SK-N-SH (cell line): Measurements from ENCODE around the gene CCR8. TPM values are rescaled to one million over a fixed set of nuclear protein-coding genes. Genes with fewer than 3 reads are reported as not detected.

Experiments
- CTCF ChIA-PET: fragments of 300-600, 350-600 bp; formaldehyde crosslinking; extraction: SDS; loops from one replicate; lab custom pipeline; 2021; lab: Yijun Ruan, JAX
- POLR2A ChIA-PET: fragments of 350-600 bp; sonication (Branson Sonifier 250); formaldehyde crosslinking; extraction: SDS; loops from one replicate; lab custom pipeline; 2020; ENCODE audit warnings: antibody characterized with exemption, inconsistent platforms; lab: Yijun Ruan, JAX
- DNase-seq: peaks from one replicate; pipeline ENCODE4 v3.0.0; 2012
- H2AFZ ChIP-seq: fragments of 200-600 bp; sonication (generic); 2 replicates; pipeline ENCODE4 v1.8.1; 2016; ENCODE audit warnings: antibody characterized with exemption, mild to moderate bottlenecking, low read depth
- H3F3A ChIP-seq: fragments of 200-600 bp; sonication (generic); replicated peaks from 2 replicates; pipeline ENCODE3; 2016; ENCODE audit warnings: antibody characterized with exemption, mild to moderate bottlenecking; ENCODE audit not compliant: insufficient read depth
- H3K27ac ChIP-seq, 2 experiments: fragments of 200-500 bp in 1 of 2; fragments of 200-600 bp in 1 of 2; sonication (Bioruptor generic) in 1 of 2; sonication (generic), shearing (Covaris generic) in 1 of 2; 2 replicates each; pipeline versions ENCODE4 v1.5.1 to v1.6.1; 2014 to 2016; ENCODE audit warnings: low read depth in 2 of 2, inconsistent platforms in 1 of 2, low read length in 1 of 2, mild to moderate bottlenecking in 1 of 2, mixed read lengths in 1 of 2
- H3K27me3 ChIP-seq: fragments of 200-600 bp; sonication (generic), shearing (Covaris generic); 2 replicates; pipeline ENCODE4 v1.6.1; 2016; ENCODE audit warnings: mixed run types; ENCODE audit not compliant: insufficient read depth
- H3K36me3 ChIP-seq, 2 experiments: fragments of 200-500 bp in 1 of 2; fragments of 200-600 bp in 1 of 2; sonication (Bioruptor generic) in 1 of 2; sonication (generic) in 1 of 2; replicated peaks in 1 of 2; 2 replicates each; pipeline versions ENCODE3 to v1.5.1; 2014 to 2016; ENCODE audit warnings: low read length in 1 of 2, mild to moderate bottlenecking in 1 of 2; ENCODE audit not compliant: insufficient read depth in 2 of 2, control insufficient read depth in 1 of 2
- H3K4me1 ChIP-seq, 2 experiments: fragments of 200-500 bp in 1 of 2; fragments of 200-600 bp in 1 of 2; sonication (Bioruptor generic) in 1 of 2; sonication (generic), shearing (Covaris generic) in 1 of 2; 2 replicates each; pipeline versions ENCODE4 v1.5.1 to v1.6.1; 2014 to 2016; ENCODE audit warnings: low read depth in 1 of 2, low read length in 1 of 2, mixed run types in 1 of 2; ENCODE audit not compliant: insufficient read depth in 2 of 2, control insufficient read depth in 1 of 2
- H3K4me2 ChIP-seq: fragments of 200-600 bp; sonication (generic), shearing (Covaris generic); 2 replicates; pipeline ENCODE4 v1.6.1; 2017; ENCODE audit warnings: mixed run types
- H3K4me3 ChIP-seq, 2 experiments: fragments of 200-500 bp in 1 of 2; fragments of 200-600 bp in 1 of 2; sonication (Bioruptor generic) in 1 of 2; sonication (generic), shearing (Covaris generic) in 1 of 2; 2 replicates each; pipeline versions ENCODE4 v1.5.1 to v1.8.1; 2014 to 2016; ENCODE audit warnings: low read depth in 2 of 2, inconsistent platforms in 1 of 2, low read length in 1 of 2, mild to moderate bottlenecking in 1 of 2, mixed read lengths in 1 of 2, moderate library complexity in 1 of 2
- H3K79me2 ChIP-seq: fragments of 200-600 bp; sonication (generic); 2 replicates; pipeline ENCODE4 v1.8.1; 2017; ENCODE audit warnings: mild to moderate bottlenecking; ENCODE audit not compliant: insufficient read depth
- H3K9ac ChIP-seq: fragments of 200-600 bp; sonication (generic); 2 replicates; pipeline ENCODE4 v1.6.1; 2017; ENCODE audit warnings: mixed run types
- H3K9me2 ChIP-seq: fragments of 200-600 bp; sonication (generic); 2 replicates; pipeline ENCODE4 v1.6.1; 2017; ENCODE audit warnings: mixed run types
- H3K9me3 ChIP-seq: fragments of 200-600 bp; sonication (generic); 2 replicates; pipeline ENCODE4 v1.6.1; 2017; ENCODE audit warnings: mixed run types, mild to moderate bottlenecking, moderate library complexity
- H4K20me1 ChIP-seq: fragments of 200-600 bp; sonication (generic); 2 replicates; pipeline ENCODE4 v1.6.1; 2017; ENCODE audit warnings: mild to moderate bottlenecking, mixed run types; ENCODE audit not compliant: insufficient read depth
- ELF1 ChIP-seq: IDR thresholded peaks from 2 replicates; pipeline ENCODE4 v1.4.0; 2012
- GABPA ChIP-seq: IDR thresholded peaks from 2 replicates; pipeline ENCODE4 v1.4.0; 2012; ENCODE audit warnings: low read depth, mild to moderate bottlenecking
- JUND ChIP-seq: IDR thresholded peaks from 2 replicates; pipeline ENCODE4 v1.4.0; 2012
- MEF2A ChIP-seq: IDR thresholded peaks from 2 replicates; pipeline ENCODE4 v1.4.0; 2012; ENCODE audit warnings: low read depth, borderline replicate concordance
- NFIC ChIP-seq: IDR thresholded peaks from 2 replicates; pipeline ENCODE4 v1.4.0; 2012; ENCODE audit warnings: borderline replicate concordance
- POLR2AphosphoS5 ChIP-seq: IDR thresholded peaks from 2 replicates; pipeline ENCODE4 v1.6.1; 2012; ENCODE audit warnings: low read depth, low read length
- RFX5 ChIP-seq: IDR thresholded peaks from 2 replicates; pipeline ENCODE4 v1.6.1; 2012; ENCODE audit warnings: mild to moderate bottlenecking, improper control_type of control experiment, low read length
- RXRA ChIP-seq: IDR thresholded peaks from 2 replicates; pipeline ENCODE4 v1.4.0; 2012; ENCODE audit warnings: low read depth, mild to moderate bottlenecking, borderline replicate concordance
- SIN3A ChIP-seq: IDR thresholded peaks from 2 replicates; pipeline ENCODE4 v1.6.1; 2012; ENCODE audit warnings: low read depth, mild to moderate bottlenecking, low read length, moderate library complexity, borderline replicate concordance
- TCF12 ChIP-seq: IDR thresholded peaks from 2 replicates; pipeline ENCODE4 v1.4.0; 2012
- WGBS: methylation state at CpG from one replicate; pipeline ENCODE4 v1.1.6; 2017; ENCODE audit warnings: low lambda C conversion rate; 5-methylcytosine and 5-hydroxymethylcytosine counted together
- polyA plus RNA-seq, 3 experiments: library from polyadenylated mRNA; depleted of rRNA; stranded (reverse); fragments of >200 nt; gene quantifications; 2 replicates each; pipeline ENCODE4 v1.2.3, GENCODE V29; 2012
- TF ChIP-seq, protein P1 (sequence below): IDR thresholded peaks from 2 replicates; pipeline ENCODE4; 2012
- TF ChIP-seq, protein P2 (sequence below): IDR thresholded peaks from 2 replicates; pipeline ENCODE4 v1.6.1; 2012; ENCODE audit warnings: mild to moderate bottlenecking, low read depth, low read length, moderate library complexity
- TF ChIP-seq, protein P3 (sequence below): IDR thresholded peaks from 2 replicates; pipeline ENCODE4 v1.4.0; 2012; ENCODE audit warnings: low read depth, borderline replicate concordance

CCR8 gene
- polyA plus RNA-seq, 1 of the 3 experiments (the other 2 are of a cell fraction), result not detected

DNA sequence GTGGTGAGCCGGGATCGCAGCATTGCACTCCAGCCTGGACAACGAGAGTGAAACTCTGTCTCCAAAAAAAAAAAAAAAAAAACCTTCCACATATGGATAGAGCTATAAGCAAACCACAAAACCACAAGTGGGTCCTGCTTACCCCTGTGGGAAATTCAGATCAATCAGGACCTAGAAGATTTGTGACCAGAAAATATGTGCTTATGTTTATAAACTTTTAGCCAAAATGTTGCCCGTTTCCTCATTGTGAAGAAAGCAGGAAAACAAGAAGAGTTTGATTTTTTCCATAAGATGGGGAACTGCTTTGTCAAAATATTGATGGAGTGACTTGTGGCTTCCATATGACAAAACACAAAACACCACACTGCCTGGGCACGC is 50.3 kb downstream of the CCR8 start:
- TF ChIP-seq MEF2A (no peak), JUND (no peak), RFX5 (no peak)
- TF ChIP-seq, protein P1, sequence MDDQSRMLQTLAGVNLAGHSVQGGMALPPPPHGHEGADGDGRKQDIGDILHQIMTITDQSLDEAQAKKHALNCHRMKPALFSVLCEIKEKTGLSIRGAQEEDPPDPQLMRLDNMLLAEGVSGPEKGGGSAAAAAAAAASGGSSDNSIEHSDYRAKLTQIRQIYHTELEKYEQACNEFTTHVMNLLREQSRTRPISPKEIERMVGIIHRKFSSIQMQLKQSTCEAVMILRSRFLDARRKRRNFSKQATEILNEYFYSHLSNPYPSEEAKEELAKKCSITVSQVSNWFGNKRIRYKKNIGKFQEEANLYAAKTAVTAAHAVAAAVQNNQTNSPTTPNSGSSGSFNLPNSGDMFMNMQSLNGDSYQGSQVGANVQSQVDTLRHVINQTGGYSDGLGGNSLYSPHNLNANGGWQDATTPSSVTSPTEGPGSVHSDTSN, result no peak
- Histone ChIP-seq H3K36me3 (no peaks in the 10 kb centered on the region), H3K9me3 (no peaks in the 10 kb centered on the region), H2AFZ (no peak overlapping the region), H3K79me2 (peaks cover 9% of the 10 kb centered on the region), H4K20me1 (peaks cover 4% of the 10 kb centered on the region; the same call in 1 of the 2 replicates), H3K9ac (no peak overlapping the region), H3K4me1 (peaks cover 1 to 3% of the 10 kb centered on the region in 2 experiments; a peak in 1 of 4 replicates), H3K4me3 (no peak overlapping the region), H3K27me3 (no peaks in the 10 kb centered on the region), H3K9me2 (no peaks in the 10 kb centered on the region), H3K4me2 (no peak overlapping the region), H3K27ac (no peak overlapping the region), H3F3A (peaks cover 15% of the 10 kb centered on the region)
- DNase-seq, result no peak
- CTCF ChIA-PET, result no interaction called here
- 82% methylated on average over 5 of the region's 5 CpGs for WGBS
- POLR2A ChIA-PET, result no interaction called here

DNA sequence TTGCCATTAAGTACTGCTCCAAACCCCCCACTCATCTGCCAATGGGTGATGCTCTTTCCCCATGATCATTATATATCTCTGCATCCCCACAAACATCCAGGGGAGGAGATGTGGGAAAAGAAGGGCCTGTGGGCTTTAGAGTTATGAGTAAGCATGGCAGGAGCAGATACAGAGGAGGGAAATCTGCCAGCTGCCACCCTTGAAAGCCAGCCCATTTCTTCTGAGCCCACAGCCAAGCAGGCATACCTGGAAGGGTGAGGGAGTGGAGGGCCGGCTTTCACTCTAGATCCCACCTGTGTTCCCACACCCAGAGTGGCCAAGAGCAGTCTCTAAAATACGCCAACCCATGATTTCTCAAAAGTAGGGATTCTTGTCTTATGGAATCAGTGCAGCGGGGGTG is 51.9 kb downstream of the CCR8 start:
- DNase-seq, result no peak
- Histone ChIP-seq H3K27me3 (no peaks in the 10 kb centered on the region), H3K9me2 (no peaks in the 10 kb centered on the region), H3K9me3 (no peaks in the 10 kb centered on the region), H3F3A (peaks cover 15% of the 10 kb centered on the region), H2AFZ (no peak overlapping the region), H4K20me1 (peaks cover 18% of the 10 kb centered on the region), H3K27ac (no peak overlapping the region), H3K9ac (no peak overlapping the region), H3K4me1 (peaks cover 5 to 8% of the 10 kb centered on the region in 2 experiments; a peak in 1 of 4 replicates), H3K36me3 (peaks cover 0 to under 1% of the 10 kb centered on the region in 2 experiments), H3K4me2 (no peak overlapping the region), H3K79me2 (peaks cover 25% of the 10 kb centered on the region), H3K4me3 (no peak overlapping the region)
- POLR2A ChIA-PET, result no interaction called here
- CTCF ChIA-PET, result no interaction called here
- 90% methylated on average over 3 of the region's 3 CpGs for WGBS
- TF ChIP-seq, protein P2, sequence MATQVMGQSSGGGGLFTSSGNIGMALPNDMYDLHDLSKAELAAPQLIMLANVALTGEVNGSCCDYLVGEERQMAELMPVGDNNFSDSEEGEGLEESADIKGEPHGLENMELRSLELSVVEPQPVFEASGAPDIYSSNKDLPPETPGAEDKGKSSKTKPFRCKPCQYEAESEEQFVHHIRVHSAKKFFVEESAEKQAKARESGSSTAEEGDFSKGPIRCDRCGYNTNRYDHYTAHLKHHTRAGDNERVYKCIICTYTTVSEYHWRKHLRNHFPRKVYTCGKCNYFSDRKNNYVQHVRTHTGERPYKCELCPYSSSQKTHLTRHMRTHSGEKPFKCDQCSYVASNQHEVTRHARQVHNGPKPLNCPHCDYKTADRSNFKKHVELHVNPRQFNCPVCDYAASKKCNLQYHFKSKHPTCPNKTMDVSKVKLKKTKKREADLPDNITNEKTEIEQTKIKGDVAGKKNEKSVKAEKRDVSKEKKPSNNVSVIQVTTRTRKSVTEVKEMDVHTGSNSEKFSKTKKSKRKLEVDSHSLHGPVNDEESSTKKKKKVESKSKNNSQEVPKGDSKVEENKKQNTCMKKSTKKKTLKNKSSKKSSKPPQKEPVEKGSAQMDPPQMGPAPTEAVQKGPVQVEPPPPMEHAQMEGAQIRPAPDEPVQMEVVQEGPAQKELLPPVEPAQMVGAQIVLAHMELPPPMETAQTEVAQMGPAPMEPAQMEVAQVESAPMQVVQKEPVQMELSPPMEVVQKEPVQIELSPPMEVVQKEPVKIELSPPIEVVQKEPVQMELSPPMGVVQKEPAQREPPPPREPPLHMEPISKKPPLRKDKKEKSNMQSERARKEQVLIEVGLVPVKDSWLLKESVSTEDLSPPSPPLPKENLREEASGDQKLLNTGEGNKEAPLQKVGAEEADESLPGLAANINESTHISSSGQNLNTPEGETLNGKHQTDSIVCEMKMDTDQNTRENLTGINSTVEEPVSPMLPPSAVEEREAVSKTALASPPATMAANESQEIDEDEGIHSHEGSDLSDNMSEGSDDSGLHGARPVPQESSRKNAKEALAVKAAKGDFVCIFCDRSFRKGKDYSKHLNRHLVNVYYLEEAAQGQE, result no peak
- TF ChIP-seq, protein P3, sequence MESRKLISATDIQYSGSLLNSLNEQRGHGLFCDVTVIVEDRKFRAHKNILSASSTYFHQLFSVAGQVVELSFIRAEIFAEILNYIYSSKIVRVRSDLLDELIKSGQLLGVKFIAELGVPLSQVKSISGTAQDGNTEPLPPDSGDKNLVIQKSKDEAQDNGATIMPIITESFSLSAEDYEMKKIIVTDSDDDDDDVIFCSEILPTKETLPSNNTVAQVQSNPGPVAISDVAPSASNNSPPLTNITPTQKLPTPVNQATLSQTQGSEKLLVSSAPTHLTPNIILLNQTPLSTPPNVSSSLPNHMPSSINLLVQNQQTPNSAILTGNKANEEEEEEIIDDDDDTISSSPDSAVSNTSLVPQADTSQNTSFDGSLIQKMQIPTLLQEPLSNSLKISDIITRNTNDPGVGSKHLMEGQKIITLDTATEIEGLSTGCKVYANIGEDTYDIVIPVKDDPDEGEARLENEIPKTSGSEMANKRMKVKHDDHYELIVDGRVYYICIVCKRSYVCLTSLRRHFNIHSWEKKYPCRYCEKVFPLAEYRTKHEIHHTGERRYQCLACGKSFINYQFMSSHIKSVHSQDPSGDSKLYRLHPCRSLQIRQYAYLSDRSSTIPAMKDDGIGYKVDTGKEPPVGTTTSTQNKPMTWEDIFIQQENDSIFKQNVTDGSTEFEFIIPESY, result no peak
- TF ChIP-seq RXRA (no peak), SIN3A (no peak), ELF1 (no peak), JUND (no peak), NFIC (no peak), POLR2AphosphoS5 (no peak), GABPA (no peak), RFX5 (no peak), TCF12 (no peak)

Other genes with a start within 250 kb of the CCR8 start
- 44.3 and 56.2 TPM in 2 replicates for gene GORASP1, start 222.1 kb upstream of the CCR8 start, polyA plus RNA-seq (2012; rRNA removed)
- gene TTC21A, start 222.0 kb upstream of the CCR8 start, polyA plus RNA-seq (2012; rRNA removed), result 3.9 and 4.2 TPM in 2 replicates
- gene CSRNP1, start 176.1 kb upstream of the CCR8 start, polyA plus RNA-seq (2012; rRNA removed), result 24.5 and 26.3 TPM in 2 replicates
- gene XIRP1, start 137.1 kb upstream of the CCR8 start, polyA plus RNA-seq (2012; rRNA removed), result not detected in 2 replicates
- gene CX3CR1, start 49.7 kb upstream of the CCR8 start, polyA plus RNA-seq (2012; rRNA removed), result not detected in 2 replicates
- gene SLC25A38, start 53.7 kb downstream of the CCR8 start, polyA plus RNA-seq (2012; rRNA removed), result 34.9 and 45.0 TPM in 2 replicates
- gene RPSA, start 77.0 kb downstream of the CCR8 start, polyA plus RNA-seq (2012; rRNA removed), result 2,958 and 3,456 TPM in 2 replicates
- gene MOBP, start 138.0 kb downstream of the CCR8 start, polyA plus RNA-seq (2012; rRNA removed), result not detected in 2 replicates